ENCODE measurements around the gene GPR143.

Gene GPR143

DNA sequence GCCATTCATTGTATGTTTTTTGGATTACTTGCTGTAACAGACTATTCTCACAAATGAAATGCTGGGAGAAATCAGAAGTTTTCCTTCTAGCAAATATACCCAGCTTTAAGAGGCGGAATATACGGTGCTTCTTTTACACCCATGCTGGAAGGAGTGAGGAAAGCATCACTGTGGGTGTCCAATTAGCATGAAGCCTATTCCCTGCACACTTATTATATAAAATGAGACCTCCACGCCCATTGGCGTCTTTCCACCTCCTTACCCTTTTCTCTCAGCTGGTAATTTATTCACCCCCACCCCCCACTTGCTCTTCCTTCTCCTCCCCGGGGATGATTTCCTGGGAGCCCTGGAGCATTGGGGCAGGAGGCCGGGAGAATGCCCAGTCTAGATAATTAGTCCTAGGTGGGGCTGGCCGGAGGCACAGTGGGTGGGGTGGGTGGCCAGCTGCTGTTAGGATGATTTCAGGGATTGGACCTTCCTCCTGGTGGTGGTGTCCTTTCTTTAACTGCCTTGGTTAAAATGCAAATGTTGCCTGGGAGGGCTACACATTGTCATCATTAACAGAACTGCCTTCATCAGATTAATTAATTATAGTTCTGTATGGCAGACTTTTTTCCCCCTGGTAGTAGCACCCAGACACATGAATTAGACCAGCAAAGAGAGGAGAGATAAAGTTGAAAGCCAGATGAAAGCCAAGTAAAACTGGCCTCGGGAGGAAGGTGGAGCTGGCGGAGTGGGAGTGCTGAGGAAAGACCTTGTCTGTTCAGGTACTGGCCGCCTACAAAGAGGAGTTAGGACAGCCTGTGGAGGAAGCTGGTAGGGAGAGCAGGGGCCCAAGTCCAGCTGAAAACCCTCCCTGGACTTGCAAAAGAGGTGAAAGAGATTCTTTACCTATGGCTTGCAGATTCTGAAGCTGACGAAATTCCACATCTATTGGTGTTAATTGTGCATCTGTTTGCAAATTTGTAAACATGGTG is 32.0 kb upstream of the GPR143 start:
- H3K4me3 ChIP-seq (ENCODE audit: low read depth, low read length), result no peak overlapping the region
- ChIA-PET CTCF (no interaction called here), POLR2A (no interaction called here)
- no peak for DNase-seq (ENCODE audit: low read depth, low spot score)
- TF ChIP-seq, protein P1, sequence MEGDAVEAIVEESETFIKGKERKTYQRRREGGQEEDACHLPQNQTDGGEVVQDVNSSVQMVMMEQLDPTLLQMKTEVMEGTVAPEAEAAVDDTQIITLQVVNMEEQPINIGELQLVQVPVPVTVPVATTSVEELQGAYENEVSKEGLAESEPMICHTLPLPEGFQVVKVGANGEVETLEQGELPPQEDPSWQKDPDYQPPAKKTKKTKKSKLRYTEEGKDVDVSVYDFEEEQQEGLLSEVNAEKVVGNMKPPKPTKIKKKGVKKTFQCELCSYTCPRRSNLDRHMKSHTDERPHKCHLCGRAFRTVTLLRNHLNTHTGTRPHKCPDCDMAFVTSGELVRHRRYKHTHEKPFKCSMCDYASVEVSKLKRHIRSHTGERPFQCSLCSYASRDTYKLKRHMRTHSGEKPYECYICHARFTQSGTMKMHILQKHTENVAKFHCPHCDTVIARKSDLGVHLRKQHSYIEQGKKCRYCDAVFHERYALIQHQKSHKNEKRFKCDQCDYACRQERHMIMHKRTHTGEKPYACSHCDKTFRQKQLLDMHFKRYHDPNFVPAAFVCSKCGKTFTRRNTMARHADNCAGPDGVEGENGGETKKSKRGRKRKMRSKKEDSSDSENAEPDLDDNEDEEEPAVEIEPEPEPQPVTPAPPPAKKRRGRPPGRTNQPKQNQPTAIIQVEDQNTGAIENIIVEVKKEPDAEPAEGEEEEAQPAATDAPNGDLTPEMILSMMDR (IDR thresholded peaks at IDR 0.05; ENCODE audit: insufficient read depth, low read length, missing control alignments), result no peak

DNA sequence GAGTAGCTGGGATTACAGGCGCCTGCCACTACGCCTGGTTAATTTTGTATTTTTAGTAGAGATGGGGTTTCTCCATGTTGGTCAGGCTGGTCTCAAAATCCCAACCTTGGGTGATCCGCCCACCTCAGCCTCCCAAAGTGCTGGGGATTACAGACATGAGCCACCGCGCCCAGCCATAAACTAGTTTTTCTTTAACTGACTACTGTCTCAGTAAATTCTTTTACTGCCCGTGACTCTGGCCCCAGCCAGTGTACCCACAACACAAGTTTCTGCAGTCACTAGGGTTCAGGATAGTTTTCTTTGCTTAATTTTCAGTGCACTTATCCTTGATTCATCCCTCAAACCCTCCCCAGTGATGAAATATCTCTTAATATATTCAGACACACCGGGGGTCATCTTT is 28.8 kb upstream of the GPR143 start:
- no peak for DNase-seq (ENCODE audit: low read depth, low spot score)
- POLR2A ChIA-PET, result no interaction called here
- CTCF ChIA-PET, result no interaction called here
- no peak overlapping the region for H3K4me3 ChIP-seq (ENCODE audit: low read depth, low read length)
- TF ChIP-seq, protein P1 (IDR thresholded peaks at IDR 0.05; ENCODE audit: insufficient read depth, low read length, missing control alignments), result no peak

DNA sequence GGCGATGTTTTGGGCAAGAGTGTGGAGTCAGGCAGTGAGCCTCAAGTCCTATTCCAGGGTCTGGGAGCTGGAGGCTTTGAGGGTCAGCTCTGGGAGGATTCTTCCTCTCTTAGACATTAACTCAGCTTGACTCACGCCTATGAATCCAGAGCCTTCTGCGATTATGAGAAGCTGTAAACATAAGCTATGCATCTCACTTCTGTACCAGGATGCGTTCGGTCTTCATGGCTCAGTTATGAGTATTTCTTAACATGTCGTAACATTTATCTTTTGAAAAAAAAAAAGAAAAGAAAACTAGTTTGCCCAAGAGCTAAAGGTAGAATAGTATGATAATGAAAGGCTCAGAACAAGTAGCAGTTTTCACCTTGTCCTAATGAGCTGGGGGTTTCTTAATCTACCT is 25.2 kb upstream of the GPR143 start:
- TF ChIP-seq, protein P1 (IDR thresholded peaks at IDR 0.05; ENCODE audit: insufficient read depth, low read length, missing control alignments), result no peak
- H3K4me3 ChIP-seq (ENCODE audit: low read depth, low read length), result no peak overlapping the region
- ChIA-PET POLR2A (no interaction called here), CTCF (no interaction called here)
- DNase-seq (ENCODE audit: low read depth, low spot score), result no peak

DNA sequence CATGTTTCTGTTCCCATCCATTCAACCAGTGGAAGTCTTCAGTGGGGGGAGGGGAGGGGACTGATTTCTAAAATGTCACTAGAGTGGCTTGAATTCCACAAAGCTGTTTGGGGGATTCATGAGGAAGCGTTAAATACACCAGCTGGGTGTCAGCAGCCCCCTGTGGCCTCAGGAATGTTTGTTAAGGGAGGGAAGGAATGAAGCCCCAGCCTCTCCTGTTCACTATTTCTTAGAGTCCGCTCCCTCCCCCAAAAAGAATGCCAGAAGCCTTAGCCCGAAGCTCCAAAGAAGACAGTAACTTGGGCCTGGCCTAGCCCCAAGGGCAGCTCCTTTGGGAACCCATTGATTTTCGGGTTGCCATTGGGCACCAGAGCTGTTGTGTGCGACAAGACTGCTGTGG is 23.9 kb upstream of the GPR143 start:
- CTCF ChIA-PET, result no interaction called here
- POLR2A ChIA-PET, result no interaction called here
- TF ChIP-seq, protein P1 (IDR thresholded peaks at IDR 0.05; ENCODE audit: insufficient read depth, low read length, missing control alignments), result no peak
- DNase-seq (ENCODE audit: low read depth, low spot score), result no peak
- no peak overlapping the region for H3K4me3 ChIP-seq (ENCODE audit: low read depth, low read length)

DNA sequence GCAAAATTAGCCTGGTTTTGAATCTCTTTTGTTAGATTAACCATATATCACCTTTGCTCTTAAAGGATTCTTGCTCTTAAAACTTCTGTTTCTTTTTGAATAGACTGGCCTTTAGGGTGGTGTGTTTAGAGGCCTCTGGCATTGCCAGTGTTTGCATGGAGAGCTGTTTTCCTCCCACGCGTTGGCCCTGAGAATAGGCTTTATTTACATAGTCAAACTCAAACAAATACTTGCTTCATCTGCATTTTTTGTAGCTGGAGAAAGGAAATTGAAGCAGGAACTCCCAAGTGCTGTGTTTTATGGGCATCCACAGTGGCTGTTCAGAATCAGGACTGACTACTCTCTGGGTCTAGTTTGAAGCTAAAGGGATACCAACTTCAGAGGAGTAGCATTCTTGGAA is 23.3 kb upstream of the GPR143 start:
- ChIA-PET POLR2A (no interaction called here), CTCF (no interaction called here)
- no peak for DNase-seq (ENCODE audit: low read depth, low spot score)
- no peak overlapping the region for H3K4me3 ChIP-seq (ENCODE audit: low read depth, low read length)
- TF ChIP-seq, protein P1 (IDR thresholded peaks at IDR 0.05; ENCODE audit: insufficient read depth, low read length, missing control alignments), result no peak

DNA sequence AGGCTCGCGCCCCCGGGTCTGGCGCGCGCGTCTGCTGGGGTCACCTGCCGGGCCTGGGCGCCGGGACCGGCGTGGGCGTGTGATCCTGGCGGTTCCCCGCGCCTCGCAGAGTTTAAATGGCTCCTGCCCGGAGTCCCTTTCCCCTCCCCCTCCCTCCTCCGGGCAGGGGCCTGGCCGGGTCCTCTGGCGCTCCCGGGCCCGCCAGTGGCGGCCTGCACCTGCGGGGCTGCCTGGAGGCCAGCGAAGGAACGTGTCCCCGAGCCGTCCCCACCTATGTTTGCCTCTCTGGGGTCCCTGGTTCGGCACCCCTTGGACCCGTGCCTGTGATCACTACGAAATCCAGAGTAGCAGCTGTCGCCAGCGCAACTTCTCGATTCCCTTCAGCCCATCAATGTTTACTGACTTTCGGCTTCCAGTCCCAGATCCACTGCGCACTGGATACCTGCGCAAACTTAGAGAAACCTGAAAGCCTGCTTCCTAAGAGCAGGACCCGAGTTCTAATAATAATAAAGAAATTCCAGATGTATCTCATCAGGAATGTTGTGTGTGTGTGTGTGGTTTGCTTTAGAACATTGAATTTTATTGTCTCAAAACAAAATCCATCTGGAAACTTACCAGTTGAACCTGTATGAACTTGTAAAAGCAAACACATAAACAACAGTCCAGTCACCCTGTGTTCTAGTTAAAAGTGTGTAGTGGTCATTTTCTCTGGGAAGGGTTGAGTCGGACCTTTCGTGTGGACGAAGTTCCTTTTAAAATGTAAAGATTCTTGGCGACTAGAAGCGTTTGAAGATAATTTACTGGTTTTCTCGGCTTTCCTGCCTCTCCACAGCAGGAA is 21.4 kb upstream of the GPR143 start:
- H3K4me3 ChIP-seq (ENCODE audit: low read depth, low read length), result peak overlapping the region; percentile 3; the same call in 1 of the 2 replicates
- CTCF ChIA-PET, result no interaction called here
- TF ChIP-seq, protein P1 (IDR thresholded peaks at IDR 0.05; ENCODE audit: insufficient read depth, low read length, missing control alignments), result no peak
- no peak for DNase-seq (ENCODE audit: low read depth, low spot score)
- POLR2A ChIA-PET, result no interaction called here
